Measurements from ENCODE around the gene DRAP1.
A peak's percentile ranks its signal among the peaks of the same experiment; 100 is the strongest.

DNA sequence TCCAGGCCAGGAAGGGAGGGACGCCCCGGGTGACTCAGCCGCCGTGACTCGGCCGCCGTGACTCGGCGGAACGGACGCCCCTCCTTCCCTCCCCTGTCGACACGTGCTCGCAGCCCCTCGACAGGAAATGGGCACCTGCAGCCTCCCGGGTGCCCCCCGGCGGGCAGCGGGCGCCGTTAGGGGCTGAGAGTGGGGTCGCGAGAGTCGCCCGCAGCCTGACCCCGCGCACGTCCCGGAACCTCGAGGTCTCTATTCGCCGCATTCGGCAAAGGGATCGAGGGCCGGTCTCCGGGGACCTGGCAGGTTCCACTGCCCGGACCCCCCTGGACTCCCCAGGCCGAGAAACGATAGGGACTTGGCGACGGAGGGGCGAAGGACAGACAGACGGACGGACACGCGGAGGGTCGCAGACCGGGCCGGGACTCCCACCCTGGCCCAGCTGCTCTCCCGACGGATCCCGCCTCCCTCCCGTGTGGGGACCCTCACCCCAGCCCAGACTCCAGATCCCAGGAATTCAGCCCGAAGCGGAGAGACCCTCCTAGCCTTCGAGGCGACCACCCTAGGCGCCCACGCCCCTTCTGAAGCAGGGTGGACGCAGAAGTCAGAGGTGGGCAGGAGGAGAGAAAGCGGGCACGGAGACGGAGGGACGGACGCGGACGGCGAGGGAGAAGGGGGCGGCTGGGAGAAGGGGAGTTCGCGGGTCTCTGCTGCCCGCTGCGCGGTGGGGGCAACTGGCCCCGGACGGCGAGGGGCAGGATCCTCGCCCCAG lies 19.7 kb upstream of the DRAP1 start:
- TF ChIP-seq, protein P1, sequence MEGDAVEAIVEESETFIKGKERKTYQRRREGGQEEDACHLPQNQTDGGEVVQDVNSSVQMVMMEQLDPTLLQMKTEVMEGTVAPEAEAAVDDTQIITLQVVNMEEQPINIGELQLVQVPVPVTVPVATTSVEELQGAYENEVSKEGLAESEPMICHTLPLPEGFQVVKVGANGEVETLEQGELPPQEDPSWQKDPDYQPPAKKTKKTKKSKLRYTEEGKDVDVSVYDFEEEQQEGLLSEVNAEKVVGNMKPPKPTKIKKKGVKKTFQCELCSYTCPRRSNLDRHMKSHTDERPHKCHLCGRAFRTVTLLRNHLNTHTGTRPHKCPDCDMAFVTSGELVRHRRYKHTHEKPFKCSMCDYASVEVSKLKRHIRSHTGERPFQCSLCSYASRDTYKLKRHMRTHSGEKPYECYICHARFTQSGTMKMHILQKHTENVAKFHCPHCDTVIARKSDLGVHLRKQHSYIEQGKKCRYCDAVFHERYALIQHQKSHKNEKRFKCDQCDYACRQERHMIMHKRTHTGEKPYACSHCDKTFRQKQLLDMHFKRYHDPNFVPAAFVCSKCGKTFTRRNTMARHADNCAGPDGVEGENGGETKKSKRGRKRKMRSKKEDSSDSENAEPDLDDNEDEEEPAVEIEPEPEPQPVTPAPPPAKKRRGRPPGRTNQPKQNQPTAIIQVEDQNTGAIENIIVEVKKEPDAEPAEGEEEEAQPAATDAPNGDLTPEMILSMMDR (conservative IDR thresholded peaks at IDR 0.05; ENCODE audit: low read depth in 2 of 2) = no peak; a peak in 1 of 4 replicates
- TF ChIP-seq EZH2phosphoT487 (IDR thresholded peaks at IDR 0.05; ENCODE audit: unreplicated experiment) (no peak), CREB1 (CRISPR knock-in tag; IDR thresholded peaks at IDR 0.05; ENCODE audit: low read depth) (no peak), EZH2 (IDR thresholded peaks at IDR 0.05; ENCODE audit: low read depth, unreplicated experiment) (peak; percentile 65), POLR2AphosphoS5 (IDR thresholded peaks at IDR 0.05; ENCODE audit: low read depth) (no peak), JUNB (IDR thresholded peaks at IDR 0.05; ENCODE audit: unreplicated experiment) (no peak), NANOG (IDR thresholded peaks at IDR 0.05; ENCODE audit: borderline replicate concordance) (no peak), ZNF114 (CRISPR knock-in tag; IDR thresholded peaks at IDR 0.05) (no peak), STAT1 (IDR thresholded peaks at IDR 0.05; ENCODE audit: unreplicated experiment) (no peak)
- TF ChIP-seq, protein P2, sequence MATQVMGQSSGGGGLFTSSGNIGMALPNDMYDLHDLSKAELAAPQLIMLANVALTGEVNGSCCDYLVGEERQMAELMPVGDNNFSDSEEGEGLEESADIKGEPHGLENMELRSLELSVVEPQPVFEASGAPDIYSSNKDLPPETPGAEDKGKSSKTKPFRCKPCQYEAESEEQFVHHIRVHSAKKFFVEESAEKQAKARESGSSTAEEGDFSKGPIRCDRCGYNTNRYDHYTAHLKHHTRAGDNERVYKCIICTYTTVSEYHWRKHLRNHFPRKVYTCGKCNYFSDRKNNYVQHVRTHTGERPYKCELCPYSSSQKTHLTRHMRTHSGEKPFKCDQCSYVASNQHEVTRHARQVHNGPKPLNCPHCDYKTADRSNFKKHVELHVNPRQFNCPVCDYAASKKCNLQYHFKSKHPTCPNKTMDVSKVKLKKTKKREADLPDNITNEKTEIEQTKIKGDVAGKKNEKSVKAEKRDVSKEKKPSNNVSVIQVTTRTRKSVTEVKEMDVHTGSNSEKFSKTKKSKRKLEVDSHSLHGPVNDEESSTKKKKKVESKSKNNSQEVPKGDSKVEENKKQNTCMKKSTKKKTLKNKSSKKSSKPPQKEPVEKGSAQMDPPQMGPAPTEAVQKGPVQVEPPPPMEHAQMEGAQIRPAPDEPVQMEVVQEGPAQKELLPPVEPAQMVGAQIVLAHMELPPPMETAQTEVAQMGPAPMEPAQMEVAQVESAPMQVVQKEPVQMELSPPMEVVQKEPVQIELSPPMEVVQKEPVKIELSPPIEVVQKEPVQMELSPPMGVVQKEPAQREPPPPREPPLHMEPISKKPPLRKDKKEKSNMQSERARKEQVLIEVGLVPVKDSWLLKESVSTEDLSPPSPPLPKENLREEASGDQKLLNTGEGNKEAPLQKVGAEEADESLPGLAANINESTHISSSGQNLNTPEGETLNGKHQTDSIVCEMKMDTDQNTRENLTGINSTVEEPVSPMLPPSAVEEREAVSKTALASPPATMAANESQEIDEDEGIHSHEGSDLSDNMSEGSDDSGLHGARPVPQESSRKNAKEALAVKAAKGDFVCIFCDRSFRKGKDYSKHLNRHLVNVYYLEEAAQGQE (IDR thresholded peaks at IDR 0.05; ENCODE audit: unreplicated experiment) = peak; percentile 13
- TF ChIP-seq, protein P3, sequence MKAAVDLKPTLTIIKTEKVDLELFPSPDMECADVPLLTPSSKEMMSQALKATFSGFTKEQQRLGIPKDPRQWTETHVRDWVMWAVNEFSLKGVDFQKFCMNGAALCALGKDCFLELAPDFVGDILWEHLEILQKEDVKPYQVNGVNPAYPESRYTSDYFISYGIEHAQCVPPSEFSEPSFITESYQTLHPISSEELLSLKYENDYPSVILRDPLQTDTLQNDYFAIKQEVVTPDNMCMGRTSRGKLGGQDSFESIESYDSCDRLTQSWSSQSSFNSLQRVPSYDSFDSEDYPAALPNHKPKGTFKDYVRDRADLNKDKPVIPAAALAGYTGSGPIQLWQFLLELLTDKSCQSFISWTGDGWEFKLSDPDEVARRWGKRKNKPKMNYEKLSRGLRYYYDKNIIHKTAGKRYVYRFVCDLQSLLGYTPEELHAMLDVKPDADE (IDR thresholded peaks at IDR 0.05) = 0 out of 2 replicates have a peak, but pooled peaks have one; percentile 29
